Kidney epithelial cell (primary cell): ENCODE measurements around the gene TNNI3. TPM values are rescaled to one million over a fixed set of nuclear protein-coding genes. Genes with fewer than 3 reads are reported as not detected.

Experiments used
- DNase-seq: peaks from one replicate; pipeline ENCODE4 v3.0.0-alpha.2; 2010; ENCODE audit warnings: low read depth
- H3K27me3 ChIP-seq: 2 replicates; pipeline ENCODE4 v1.6.0; 2011; ENCODE audit warnings: low read length; ENCODE audit not compliant: control insufficient read depth, insufficient read depth
- H3K36me3 ChIP-seq: 2 replicates; pipeline ENCODE4 v1.5.1; 2011; ENCODE audit warnings: low read length; ENCODE audit not compliant: control insufficient read depth, insufficient read depth
- H3K4me3 ChIP-seq: 2 replicates; pipeline ENCODE4 v1.5.1; 2011; ENCODE audit warnings: low read depth, mild to moderate bottlenecking, control low read depth, low read length
- total RNA-seq: library from RNA; depleted of rRNA; stranded (reverse); fragments of >200 nt; gene quantifications from 2 replicates; pipeline ENCODE4 v1.2.3, GENCODE V29; 2015
- TF ChIP-seq, protein P1 (sequence below): IDR thresholded peaks from 2 replicates; pipeline ENCODE4 v1.5.1; 2011; ENCODE audit warnings: mild to moderate bottlenecking, moderate library complexity, low read length, control low read depth, inconsistent platforms; ENCODE audit not compliant: insufficient read depth, poor library complexity, severe bottlenecking

Gene TNNI3
- total RNA-seq, 1 donor from 2014 or later = 4.7 TPM

DNA sequence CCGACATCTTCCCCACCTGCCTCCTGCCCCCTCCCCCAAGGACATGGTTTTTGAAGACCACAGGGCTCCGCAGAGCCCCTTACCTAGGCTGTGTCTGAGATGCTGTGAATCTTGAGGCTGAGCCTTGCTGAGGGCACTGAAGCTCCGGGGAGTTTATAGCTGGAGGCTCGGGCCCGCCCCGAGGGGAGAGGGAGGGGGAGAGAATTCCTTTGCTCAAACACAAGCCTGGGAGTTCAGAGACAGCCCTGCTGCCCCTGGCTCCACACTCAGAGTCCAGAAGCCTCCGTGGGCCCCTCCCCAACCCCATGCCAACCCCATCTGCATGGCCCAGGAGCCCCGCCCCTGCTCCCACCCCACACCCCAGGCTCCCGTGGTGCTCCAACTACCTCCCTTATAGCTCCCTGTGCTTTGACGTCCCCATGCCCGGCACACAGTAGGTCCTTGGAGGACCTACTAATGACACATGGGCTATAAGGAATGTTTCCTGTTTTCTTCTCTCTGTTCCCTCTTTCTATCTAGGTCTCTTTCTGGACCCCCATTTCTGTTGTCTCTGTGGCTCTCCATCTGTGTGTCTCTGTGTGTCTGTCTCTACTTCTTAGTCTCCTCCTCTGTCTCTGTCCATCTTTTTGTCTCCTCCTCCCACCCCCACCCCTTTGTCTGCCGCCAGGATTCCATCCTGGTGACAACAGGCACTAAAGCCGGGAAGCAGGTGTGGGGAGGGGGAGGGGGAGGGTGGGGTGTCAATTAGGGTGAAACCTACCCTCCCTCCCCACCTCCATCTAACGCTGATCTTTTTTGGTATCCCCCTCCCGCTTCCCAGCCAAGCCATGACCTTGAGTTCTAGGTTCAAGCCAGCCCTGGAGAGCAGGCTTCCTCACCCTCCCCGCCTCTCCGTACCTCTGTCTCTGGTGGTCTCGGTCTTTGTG is 8.2 kb downstream of the TNNI3 start, which contains the start of gene TNNT1:
TSS of gene TNNT1 (minus strand) at position 129 of the 926 bp plus-strand sequence. CDS start 2,049 bp downstream, outside the sequence.
- TF ChIP-seq, protein P1, sequence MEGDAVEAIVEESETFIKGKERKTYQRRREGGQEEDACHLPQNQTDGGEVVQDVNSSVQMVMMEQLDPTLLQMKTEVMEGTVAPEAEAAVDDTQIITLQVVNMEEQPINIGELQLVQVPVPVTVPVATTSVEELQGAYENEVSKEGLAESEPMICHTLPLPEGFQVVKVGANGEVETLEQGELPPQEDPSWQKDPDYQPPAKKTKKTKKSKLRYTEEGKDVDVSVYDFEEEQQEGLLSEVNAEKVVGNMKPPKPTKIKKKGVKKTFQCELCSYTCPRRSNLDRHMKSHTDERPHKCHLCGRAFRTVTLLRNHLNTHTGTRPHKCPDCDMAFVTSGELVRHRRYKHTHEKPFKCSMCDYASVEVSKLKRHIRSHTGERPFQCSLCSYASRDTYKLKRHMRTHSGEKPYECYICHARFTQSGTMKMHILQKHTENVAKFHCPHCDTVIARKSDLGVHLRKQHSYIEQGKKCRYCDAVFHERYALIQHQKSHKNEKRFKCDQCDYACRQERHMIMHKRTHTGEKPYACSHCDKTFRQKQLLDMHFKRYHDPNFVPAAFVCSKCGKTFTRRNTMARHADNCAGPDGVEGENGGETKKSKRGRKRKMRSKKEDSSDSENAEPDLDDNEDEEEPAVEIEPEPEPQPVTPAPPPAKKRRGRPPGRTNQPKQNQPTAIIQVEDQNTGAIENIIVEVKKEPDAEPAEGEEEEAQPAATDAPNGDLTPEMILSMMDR = no peak
- DNase-seq = no peak
- peaks cover 43% of the 10 kb centered on the region for H3K27me3 ChIP-seq
- H3K36me3 ChIP-seq = no peaks in the 10 kb centered on the region
- no peak within 1 kb of the TSS for H3K4me3 ChIP-seq

DNA sequence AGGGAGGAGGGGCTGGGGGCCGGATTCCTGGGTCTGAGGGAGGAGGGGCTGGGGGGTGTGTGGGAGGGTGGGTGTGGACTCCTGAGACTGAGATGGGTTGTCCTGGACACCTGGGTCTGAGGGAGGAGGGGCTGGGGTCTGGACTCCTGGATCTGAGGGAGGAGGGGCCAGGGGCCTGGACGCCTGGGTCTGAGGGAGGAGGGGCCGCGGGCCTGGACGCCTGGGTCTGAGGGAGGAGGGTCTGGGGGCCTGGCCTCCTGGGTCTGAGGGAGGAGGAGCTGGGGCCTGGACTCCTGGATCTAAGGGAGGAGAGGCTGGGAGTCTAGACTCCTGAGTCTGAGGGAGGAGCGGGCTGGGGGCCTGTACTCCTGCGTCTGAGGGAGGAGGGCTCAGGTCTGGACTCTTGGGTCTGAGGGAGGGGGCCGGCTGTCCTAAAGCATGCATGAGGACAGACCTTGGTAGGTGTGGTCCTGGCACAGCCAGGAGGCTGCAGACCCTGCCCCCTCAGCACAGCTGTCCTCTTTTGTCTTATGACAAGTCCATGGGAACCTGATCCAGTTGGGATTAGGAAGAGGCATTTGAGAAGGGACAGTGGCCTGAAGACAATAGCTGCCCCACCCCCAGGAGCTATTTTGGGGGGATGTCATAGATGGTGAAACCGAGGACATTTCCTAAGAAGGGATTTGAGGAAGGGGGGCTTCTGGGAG is 9.8 kb downstream of the TNNI3 start:
- DNase-seq = no peak
- Histone ChIP-seq H3K4me3 (no peak overlapping the region), H3K27me3 (peaks cover 51% of the 10 kb centered on the region), H3K36me3 (no peaks in the 10 kb centered on the region)
- TF ChIP-seq, protein P1 = no peak

DNA sequence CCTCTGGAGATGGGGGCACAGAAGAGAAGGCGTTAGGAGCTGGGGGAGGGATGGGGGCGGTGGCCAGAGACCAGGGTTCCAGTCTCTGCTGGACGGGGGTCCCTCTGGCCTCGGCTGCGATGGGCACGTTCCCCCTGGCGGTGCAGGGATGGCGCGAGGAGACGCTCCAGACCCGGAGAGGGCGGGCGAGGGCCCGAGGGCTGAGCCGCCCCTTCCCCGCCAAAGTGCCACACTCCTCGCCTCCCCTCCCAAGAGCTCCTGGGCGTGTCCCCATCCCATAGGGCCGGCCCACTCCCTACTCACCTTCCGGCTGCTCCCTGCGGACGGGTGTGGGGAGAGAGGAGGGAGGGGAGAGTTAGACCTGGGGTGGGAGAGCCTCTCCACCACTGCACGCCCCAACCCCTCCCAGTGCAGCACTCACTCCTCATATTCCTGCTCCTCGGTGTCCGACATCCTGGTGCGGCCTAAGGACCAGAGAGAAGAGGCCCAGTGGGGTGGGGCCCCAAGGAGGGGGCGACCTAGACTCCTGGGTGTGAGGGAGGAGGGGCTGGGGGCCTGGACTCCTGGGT is 10.7 kb downstream of the TNNI3 start:
- DNase-seq = no peak
- H3K27me3 ChIP-seq = peaks cover 53% of the 10 kb centered on the region
- TF ChIP-seq, protein P1 = no peak
- no peaks in the 10 kb centered on the region for H3K36me3 ChIP-seq
- H3K4me3 ChIP-seq = peak overlapping the region; percentile 19

DNA sequence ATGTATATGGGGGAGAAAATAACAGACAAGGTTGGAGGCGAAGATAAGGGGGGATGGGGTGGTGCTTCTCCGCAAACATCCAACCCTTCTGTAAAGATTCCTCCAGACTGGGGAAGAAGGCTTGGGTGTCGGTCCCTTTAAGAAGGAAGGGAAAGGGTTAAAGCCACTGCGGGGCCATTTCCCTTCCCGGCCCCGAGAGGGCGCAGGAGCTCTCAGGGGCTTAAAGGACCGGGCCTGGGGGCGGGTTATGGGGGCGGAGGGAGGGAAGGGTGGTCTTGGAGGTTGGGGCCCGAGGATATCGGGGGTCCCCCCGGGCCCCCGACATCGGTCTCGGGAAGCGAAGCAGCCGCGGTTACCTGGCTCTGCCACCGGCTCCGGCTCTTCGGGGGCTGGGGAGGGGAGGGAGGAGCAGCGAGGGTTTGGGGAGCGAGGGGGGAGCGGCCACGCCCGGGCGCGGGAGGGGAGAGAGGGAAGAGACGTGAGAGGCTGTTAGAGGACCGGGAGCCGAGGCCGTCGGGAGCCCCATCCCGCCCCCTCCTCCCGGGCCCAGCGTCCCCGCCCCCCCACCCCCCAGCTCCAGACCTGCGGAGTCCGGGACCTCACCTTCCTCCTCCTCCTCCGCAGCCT is 11.3 kb downstream of the TNNI3 start:
- DNase-seq = no peak
- Histone ChIP-seq H3K36me3 (no peaks in the 10 kb centered on the region), H3K4me3 (peak overlapping the region; percentile 22), H3K27me3 (peaks cover 56% of the 10 kb centered on the region)
- TF ChIP-seq, protein P1 = peak; percentile 81

DNA sequence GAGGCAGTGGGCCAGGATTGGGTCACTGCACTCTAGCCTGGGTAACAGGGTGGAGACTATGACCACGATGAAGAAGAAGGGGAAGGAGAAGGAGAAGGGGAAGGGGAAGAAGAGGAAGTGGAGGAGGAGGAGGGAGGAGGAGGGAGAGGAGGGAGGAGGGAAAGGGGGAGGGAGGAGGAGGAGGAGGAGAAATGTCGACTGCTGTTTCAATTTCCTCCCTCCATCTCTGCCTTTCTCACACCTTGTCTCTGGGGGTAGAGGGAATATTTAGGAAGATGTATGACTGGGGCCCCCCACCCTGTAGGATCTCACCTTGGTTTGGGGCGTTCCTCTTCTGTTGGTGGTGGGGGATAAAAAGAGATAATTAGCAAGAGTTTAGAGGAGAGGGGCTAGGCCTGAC is 12.3 kb downstream of the TNNI3 start:
- H3K4me3 ChIP-seq = no peak overlapping the region
- no peak for DNase-seq
- peaks cover 56% of the 10 kb centered on the region for H3K27me3 ChIP-seq
- TF ChIP-seq, protein P1 = no peak
- no peaks in the 10 kb centered on the region for H3K36me3 ChIP-seq
